Right kidney (tissue), 1 donor: ENCODE data around the gene NIPAL3.
"Not testable (repeated sequence)": the region's sequence is repeated elsewhere in the genome, so short reads cannot be mapped to it uniquely, and the experiment has no call there.

ENCODE experiments used
- DNase-seq: peaks from one replicate; pipeline ENCODE4 v3.0.0-alpha.2; 2016

Gene NIPAL3

DNA sequence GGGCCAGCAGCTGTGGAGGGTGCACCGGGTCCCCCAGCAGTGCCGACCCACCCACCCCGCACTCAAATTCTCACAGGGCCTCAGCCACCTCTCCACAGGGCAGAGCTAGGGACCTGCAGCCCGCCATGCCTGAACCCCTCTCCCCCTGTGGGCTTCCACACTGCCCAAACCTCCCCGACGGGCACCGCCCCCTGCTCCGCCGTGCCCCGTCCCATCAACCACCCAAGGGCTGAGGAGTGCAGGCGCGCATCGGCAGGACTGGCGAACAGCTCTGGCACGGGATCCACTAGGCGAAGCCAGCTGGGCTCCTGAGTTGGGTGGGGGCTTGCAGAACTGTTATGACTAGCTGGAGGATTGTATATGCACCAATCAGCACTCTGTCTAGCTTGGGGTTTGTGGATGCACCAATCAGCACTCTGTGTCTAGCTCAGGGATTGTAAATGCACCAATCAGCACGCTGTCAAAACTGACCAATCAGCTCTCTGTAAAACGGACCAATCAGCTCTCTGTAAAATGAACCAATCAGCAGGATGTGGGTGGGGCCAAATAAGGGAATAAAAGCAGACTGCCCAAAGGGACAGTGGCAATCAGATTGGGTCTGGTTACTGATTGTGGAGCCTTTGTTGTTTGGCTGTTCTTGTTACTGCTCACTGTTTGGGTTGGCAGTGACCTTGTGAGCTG, 74.6 kb downstream of the NIPAL3 start:
- no peak for DNase-seq

DNA sequence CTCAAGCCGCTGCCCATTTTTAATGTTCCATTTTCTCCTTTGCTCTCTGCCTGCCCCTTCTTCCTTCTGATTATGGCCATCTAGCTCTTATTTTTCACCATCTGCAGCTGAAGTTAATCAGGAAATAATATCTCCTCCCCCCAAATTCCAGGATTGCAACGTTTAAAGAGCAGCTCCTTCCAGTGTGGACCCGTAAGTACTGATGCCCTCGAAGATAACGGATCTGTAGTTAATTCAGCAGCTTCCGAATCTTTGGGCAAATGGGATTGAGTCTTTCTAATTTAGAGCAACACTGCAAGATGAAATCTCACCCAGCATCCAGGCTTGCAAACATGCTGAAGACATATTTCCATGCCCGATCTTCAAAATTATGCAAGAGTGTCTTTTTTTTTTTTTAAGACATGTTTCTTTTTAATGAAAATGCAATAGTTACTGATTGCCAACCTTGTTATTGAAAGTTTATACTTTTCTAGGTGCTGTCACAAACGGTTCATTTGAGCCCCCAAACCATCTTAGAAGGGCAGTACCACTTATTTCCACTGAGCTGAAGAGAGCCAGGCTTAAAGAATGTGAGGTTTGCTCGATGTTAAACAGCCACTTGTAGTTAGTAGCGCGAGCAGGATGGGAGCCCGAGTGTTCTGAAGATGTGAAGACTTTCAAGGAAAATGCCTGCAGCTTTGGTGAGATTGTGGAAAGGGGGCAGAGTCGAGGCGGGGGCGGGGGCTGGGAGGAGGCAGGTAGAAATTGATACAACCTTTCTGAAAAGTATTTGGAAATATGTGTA, 76.2 kb downstream of the NIPAL3 start:
- DNase-seq = no peak

DNA sequence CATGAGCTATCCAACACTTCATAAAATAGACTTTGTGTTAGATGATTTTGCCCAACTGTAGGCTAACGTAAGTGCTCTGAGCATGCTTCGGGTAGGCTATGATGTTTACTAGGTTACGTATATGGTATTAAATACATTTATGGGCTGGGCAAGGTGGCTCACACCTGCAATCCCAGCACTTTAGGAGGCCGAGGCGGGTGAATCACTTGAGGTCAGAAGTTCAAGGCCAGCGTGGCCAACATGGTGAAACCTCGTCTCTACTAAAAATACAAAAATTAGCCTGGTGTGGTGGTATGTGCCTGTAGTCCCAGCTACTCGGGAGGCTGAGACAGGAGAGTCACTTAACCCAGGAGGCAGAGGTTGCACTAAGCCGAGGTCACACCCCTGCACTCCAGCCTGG, 77.3 kb downstream of the NIPAL3 start:
- DNase-seq = not testable (repeated sequence)

DNA sequence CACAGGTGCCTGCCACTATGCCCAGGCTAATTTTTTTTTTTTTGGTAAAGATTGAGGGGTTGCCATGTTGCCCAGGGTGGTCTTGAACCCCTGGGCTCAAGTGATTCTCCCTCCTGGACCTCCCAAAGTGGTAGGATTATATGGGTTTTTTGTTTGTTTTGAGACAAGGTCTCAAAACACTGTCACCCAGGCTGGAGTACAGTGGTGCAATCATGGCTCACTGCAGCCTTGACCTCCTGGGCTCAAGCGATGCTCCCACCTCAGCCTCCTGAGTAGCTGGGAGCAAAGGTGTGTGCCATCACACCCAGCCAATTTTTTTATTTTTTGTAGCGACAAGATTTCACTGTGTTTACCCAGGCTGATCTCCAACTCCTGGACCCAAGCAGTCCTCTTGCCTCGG, 78.2 kb downstream of the NIPAL3 start:
- DNase-seq = no peak

DNA sequence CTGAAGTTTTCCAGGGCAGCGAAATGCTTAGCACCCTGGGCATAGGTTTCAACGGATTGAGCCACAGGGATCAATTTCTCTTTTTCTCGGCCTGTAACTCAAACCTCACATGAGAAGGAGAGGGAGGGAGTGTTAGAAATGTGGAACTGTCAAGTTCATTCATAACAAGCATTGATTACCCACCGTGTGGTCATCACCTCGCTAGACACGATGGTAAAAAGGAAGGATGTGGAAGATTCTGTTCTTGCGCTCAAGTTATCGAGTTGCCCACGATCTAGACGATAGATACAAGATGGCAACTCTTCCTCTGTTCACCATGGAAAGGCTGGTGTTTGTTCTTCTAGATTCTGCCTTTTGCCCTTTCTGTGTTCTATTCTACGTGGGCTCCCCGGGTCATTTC, 83.0 kb downstream of the NIPAL3 start:
- no peak for DNase-seq

- no peak for DNase-seq
Measured at GRCh38 chr1:24500448-24501048, 84.9 kb downstream of the NIPAL3 start.

DNA sequence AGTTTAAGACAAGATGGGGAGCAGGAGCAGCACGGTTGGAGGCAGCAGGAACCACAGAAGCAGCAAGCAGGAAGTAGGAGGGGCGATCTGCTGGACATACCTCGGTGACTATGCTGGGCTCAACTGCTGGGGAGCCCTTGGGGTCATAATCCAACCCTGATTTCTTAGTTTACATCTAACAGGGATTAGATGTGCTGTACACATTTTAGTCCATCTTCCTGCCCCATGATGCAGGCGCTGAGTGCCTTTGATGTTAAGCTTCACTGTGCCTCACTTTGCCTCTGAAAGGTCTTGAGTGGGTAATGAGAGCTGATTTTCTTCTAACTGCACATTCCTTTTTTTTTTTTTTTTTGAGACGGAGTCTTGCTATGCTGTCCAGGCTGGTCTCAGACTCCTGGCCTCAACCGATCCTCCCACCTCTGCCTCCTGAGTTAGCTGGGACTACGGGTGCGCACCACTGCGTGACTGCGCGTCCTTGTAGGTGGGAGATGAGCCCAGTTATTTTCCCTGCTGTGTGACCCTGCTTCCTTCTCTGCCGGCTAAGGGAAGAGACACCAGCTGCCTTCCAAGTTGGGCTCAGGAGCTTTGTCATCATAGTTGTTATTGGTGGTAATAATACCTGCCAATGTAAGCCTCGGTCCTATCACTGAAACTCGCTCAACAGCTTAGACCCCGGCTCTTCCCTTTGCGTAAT, 85.9 kb downstream of the NIPAL3 start:
- DNase-seq = no peak

DNA sequence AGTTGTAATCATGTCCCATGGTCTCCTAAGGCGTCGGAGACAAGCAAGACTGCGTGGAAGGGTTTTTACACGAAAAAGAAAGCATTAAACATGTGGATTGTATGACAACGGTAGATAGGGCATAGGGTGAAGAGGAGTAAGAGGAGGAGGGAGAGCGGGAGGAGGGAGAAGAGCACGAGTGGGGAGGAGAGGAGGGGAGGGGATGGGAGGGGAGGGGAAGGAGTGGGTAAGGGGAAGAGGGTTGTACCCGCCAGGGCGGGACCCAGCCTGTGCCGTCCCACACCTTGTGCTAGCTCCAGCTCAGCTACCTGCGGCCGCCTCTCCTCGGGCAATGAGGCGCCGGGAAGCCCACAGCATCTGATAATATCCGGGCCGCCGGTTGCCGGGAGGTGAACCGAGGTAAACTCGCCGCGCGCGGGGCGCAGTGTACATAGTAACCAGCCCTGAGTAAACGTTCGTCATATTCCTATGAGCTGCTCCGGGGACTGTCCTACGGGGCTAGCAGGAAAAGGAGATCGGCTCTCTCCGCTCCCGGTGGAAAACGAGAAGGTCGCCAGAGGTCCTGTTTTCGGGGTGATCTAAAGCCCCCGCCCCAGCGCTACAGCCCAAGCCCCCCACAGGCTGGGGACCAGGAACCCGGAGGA, 86.6 kb downstream of the NIPAL3 start:
- DNase-seq = peak; percentile 78

DNA sequence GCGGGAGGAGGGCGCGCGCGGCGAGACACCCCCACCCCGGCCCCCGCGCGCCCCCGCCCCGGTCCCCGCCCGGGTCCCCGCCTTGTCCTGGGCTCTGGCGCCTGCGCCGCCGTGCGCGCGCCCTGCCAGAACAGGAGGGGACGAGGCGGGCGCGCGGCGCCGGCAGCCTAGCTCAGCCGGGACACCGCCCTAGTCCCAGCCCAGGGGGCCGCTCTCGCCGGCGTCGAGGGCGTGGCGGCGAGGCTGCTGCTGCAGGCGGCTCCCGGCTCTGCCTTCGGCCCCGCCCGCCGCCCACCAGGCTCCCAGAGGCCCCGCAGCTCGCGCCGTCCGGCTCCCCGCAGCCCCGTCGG, 87.1 kb downstream of the NIPAL3 start, which contains the start of gene RCAN3:
RCAN3 (plus strand) TSS at position 128 of the 350 bp plus-strand sequence. CDS start 11,537 bp downstream, outside the sequence.
- DNase-seq = no peak

- peak; percentile 48 for DNase-seq
Measured at GRCh38 chr1:24503059-24503751, 87.6 kb downstream of the NIPAL3 start.

DNA sequence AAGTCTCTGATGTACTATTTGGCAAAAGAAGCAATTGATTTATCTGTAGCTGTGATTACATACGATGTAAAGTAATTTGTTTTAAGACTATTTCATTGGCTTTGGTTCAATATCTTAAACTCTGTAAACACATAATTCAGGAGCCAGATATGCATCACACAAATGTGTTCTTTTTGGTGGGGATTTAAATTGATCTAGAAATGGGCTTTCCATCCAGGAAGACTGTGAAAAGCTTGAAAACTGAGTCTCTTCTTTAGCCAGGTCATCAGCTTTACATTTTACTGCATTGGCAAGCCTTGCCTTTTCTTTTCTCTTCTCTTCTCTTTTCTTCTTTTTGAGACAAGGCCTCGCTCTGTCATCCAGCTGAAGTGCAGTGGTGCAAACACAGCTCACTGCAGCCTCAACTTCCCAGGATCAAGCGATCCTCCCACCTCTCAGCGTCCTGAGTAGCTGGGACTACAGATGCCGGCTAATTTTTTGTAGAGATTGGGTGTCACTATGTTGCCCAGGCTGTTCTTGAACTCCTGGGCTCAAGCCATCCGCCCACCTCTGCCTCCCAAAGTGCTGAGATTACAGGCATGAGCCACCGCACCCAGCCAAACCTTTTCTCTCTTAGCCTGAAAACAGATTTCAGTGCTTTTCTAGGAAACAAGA, 88.4 kb downstream of the NIPAL3 start:
- DNase-seq = no peak

- no peak for DNase-seq
Measured at GRCh38 chr1:24504560-24504959, 89.0 kb downstream of the NIPAL3 start.

- DNase-seq = no peak
Measured at GRCh38 chr1:24505816-24506215, 90.2 kb downstream of the NIPAL3 start.

DNA sequence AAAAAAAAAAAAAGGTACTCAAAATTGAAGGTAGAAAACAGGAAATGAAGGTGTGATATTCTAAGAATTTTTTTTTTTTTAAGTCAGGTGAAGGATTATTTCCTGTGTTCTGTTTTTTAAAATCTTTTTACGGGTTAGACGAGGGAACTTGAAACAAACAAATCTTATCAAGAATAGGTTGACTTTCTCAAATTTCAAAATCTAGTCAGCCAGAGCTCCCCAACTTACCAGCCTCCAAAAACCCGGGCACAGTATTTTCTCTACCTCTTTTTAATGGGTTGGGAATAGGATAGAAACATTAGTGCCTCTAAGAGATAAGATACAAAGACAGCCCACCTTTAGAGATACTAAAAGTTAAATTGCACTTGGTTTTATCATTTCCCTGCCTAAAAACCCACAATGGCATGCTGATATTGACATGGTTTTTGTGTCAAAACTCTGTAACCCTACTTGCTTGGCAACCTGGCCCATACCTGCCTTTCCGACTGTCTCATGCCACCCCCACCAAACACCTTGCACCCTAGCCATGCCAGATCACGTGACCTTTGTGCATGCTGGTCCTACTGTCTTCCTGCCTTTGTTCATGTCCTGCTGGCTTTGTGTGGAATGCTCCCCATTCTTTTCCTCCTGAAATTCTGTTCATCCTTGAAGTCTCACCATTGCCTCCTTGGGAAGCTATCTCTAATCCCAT, 91.2 kb downstream of the NIPAL3 start:
- no peak for DNase-seq

DNA sequence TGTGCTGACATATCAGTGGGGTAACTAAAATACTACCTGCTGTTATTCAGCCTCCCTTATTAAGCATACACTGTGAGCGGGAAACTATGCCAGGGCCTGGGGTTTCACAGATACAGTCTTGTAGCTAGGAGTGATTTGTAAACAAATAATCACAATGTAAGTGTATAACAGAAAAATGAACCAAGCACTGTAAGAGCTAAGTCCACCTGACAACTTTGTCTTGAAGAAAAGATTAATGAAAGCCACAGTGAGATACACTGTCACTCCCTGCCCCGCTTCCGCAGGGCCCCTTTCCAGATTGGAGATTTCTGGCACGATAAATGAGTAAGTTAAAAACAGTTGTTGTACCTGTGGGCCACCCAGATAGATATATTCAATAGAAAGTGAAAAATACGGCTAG, 91.8 kb downstream of the NIPAL3 start:
- no peak for DNase-seq

- DNase-seq = no peak
Measured at GRCh38 chr1:24508911-24509310, 93.3 kb downstream of the NIPAL3 start.

DNA sequence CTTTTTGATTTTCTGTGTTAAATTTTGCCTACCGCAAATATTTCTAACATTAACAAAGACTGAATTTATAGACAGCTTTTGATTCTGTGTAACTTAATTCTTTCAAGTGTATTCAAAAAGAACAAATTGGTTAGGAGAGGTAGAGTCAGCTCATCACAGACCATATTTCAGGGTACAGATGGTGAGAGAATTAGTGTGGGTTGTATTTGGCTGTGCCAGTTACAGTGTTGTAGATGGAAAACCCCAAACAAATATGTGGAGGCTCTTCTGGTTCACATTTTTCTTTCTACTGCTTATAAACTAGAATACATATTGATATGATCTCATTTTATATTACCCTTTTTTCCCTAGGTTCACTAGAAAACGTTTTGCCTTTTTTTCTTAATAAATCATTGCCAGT, 98.1 kb downstream of the NIPAL3 start:
- no peak for DNase-seq

GRCh38 chr1:24514946-24515345, 99.3 kb downstream of the NIPAL3 start:
- DNase-seq = no peak

DNA sequence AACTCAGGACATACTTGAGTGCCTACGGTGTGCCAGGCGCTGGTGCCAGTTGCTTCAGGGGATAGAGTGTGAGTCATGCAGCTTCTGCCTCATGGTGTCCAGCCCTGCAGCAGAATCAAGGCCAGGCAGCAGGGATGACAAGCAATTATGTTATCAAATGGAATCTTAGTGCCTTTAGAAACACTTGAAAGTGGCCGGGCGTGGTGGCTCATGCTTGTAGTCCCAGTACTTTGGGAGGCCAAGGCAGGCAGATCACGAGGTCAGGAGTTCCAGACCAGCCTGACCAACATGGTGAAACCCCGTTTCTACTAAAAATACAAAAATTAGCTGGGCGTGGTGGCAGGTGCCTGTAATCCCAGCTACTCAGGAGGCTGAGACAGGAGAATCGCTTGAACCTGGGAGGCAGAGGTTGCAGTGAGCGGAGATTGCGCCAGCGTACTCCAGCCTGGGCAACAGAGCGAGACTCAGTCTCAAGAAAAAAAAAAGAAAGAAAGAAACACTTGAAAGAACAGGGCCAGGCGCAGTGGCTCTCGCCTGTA, 100.1 kb downstream of the NIPAL3 start:
- not testable (repeated sequence) for DNase-seq

DNA sequence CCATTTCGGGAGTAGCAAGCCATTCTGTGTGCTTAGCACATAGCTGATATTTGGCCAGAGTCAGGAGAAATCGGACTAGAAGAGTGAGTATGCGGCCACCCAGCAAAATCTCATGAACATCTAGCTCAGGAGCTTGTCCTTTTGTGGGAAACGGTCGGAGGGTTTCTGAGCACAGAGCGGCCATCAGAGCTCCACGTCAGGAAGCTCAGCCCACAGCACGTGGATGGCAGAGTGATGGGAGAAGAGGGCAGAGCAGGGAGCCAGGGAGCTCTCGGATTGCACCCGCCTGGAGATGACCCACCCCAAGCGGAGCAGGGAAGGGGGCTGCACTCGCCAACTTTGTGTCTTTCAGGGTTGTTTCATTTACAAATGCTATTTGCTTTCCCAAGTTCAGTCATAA, 100.9 kb downstream of the NIPAL3 start:
- no peak for DNase-seq
